ENCODE results near the gene PPP3CA.

Gene PPP3CA

GRCh38 chr4:101125045-101125942 lies 222.0 kb downstream of the PPP3CA start:
- no peak for TF ChIP-seq CTCF (conservative IDR thresholded peaks at IDR 0.05; ENCODE audit: low read length)
- no peak for DNase-seq (ENCODE audit: low read depth)
- no peak overlapping the region for H3K4me3 ChIP-seq (ENCODE audit: low read length)

- DNase-seq (ENCODE audit: low read depth): no peak
- no peak overlapping the region for H3K4me3 ChIP-seq (ENCODE audit: low read length)
- TF ChIP-seq CTCF (conservative IDR thresholded peaks at IDR 0.05; ENCODE audit: low read length): no peak
These were observed 224.1 kb downstream of the PPP3CA start for GRCh38 chr4:101123231-101123630.

- TF ChIP-seq CTCF (conservative IDR thresholded peaks at IDR 0.05; ENCODE audit: low read length): no peak
These were observed 225.3 kb downstream of the PPP3CA start for GRCh38 chr4:101122019-101122418.

GRCh38 chr4:101119141-101119540 lies 228.2 kb downstream of the PPP3CA start:
- TF ChIP-seq CTCF (conservative IDR thresholded peaks at IDR 0.05; ENCODE audit: low read length): no peak
- no peak for DNase-seq (ENCODE audit: low read depth)
- H3K4me3 ChIP-seq (ENCODE audit: low read length): no peak overlapping the region

More at GRCh38 chr4:101122019-101122418, 225.3 kb downstream of the PPP3CA start:
- peak; percentile 18 for DNase-seq (ENCODE audit: low read depth)
- H3K4me3 ChIP-seq (ENCODE audit: low read length): no peak overlapping the region

GRCh38 chr4:101118617-101119016 lies 228.7 kb downstream of the PPP3CA start:
- no peak for TF ChIP-seq CTCF (conservative IDR thresholded peaks at IDR 0.05; ENCODE audit: low read length)
- no peak overlapping the region for H3K4me3 ChIP-seq (ENCODE audit: low read length)
- DNase-seq (ENCODE audit: low read depth): no peak

GRCh38 chr4:101115887-101116286 lies 231.4 kb downstream of the PPP3CA start:
- H3K4me3 ChIP-seq (ENCODE audit: low read length): no peak overlapping the region
- no peak for DNase-seq (ENCODE audit: low read depth)
- no peak for TF ChIP-seq CTCF (conservative IDR thresholded peaks at IDR 0.05; ENCODE audit: low read length)

- DNase-seq (ENCODE audit: low read depth): peak; percentile 48
- TF ChIP-seq CTCF (conservative IDR thresholded peaks at IDR 0.05; ENCODE audit: low read length): no peak
- H3K4me3 ChIP-seq (ENCODE audit: low read length): no peak overlapping the region
These were observed 232.4 kb downstream of the PPP3CA start for GRCh38 chr4:101114936-101115372.

All from AG10803 (cell line).